Measurements from ENCODE around the gene DRGX.

DRGX gene

DNA sequence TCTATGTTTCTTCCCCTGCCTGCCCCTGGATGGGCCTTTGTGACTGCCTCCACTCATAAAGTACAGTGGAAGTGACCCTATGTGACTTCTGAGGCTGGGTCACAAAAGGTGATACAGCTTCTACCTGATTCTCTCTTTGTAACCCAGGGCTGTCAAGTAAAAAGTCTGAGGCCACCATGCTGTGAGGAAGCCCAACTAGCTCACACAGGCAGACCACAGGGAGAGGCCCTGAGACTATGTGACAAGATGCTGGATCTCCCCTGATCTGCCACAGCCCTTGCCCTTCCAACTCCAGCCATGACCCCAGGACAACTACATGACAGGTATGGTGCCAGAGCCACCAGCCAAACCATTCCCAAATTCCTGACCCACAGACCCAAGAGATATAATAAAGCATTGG lies 45.8 kb downstream of the DRGX start:
- Histone ChIP-seq H3K79me2 (ENCODE audit: control insufficient read depth, insufficient read depth, low read length, poor library complexity) (no peaks in the 10 kb centered on the region), H2BK120ac (ENCODE audit: insufficient read depth, low read length, poor library complexity) (no peak overlapping the region), H3K36me3 (ENCODE audit: control insufficient read depth in 1 of 2, insufficient read depth in 2 of 2, low read length in 2 of 2) (no peaks in the 10 kb centered on the region), H3K14ac (ENCODE audit: low read length) (no peak overlapping the region), H2AK5ac (ENCODE audit: low read length) (no peak overlapping the region), H3K27ac (ENCODE audit: low read depth, low read length) (no peak overlapping the region), H3K9ac (ENCODE audit: low read length) (no peak overlapping the region), H3K23ac (ENCODE audit: low read length) (no peak overlapping the region), H3K79me1 (ENCODE audit: low read length) (no peaks in the 10 kb centered on the region), H2BK5ac (ENCODE audit: low read depth, low read length, poor library complexity) (no peak overlapping the region), H3K4ac (ENCODE audit: low read depth, low read length) (no peak overlapping the region), H4K8ac (ENCODE audit: low read depth, low read length) (no peak overlapping the region), H3K18ac (ENCODE audit: low read length) (no peak overlapping the region), H4K12ac (ENCODE audit: low read depth, low read length) (no peak overlapping the region), H3K4me2 (ENCODE audit: low read length) (no peak overlapping the region), H3K27me3 (ENCODE audit: insufficient read depth, low read length) (no peaks in the 10 kb centered on the region), H3K9me3 (ENCODE audit: insufficient read depth, low read depth, low read length) (peaks cover 9% of the 10 kb centered on the region), H3K4me1 (ENCODE audit: control insufficient read depth in 1 of 2, insufficient read depth in 2 of 2, low read length in 2 of 2) (no peaks in the 10 kb centered on the region), H3K4me3 (ENCODE audit: low read depth, low read length) (no peak overlapping the region), H2AFZ (ENCODE audit: insufficient read depth, low read length, poor library complexity) (no peak overlapping the region), H2BK12ac (ENCODE audit: low read length) (no peak overlapping the region), H4K91ac (ENCODE audit: low read depth, low read length) (no peak overlapping the region)
- DNase-seq = no peak

DNA sequence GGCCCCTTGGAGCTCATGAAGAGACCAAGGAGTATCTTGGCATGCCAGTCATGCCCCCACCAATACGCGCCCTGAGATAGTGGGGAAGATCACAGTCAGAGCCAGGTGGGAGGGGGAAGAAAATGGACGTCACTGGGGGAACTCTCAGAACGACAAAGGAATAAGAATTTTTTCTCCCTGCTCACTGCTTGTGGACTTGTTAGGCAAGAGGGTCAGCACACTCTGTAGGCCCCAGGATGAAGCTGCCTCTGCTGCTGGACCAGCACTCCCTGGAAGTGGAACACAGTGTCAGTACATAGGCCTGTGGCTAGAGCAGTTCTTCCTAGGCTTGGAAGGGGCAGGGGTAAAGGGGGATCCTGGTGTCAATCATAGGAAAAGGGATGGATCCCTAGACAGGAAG lies 46.5 kb downstream of the DRGX start:
- no peak overlapping the region for H3K14ac ChIP-seq (ENCODE audit: low read length)
- no peaks in the 10 kb centered on the region for H3K79me1 ChIP-seq (ENCODE audit: low read length)
- H3K36me3 ChIP-seq (ENCODE audit: control insufficient read depth in 1 of 2, insufficient read depth in 2 of 2, low read length in 2 of 2) = no peaks in the 10 kb centered on the region
- no peak overlapping the region for H4K12ac ChIP-seq (ENCODE audit: low read depth, low read length)
- H3K4ac ChIP-seq (ENCODE audit: low read depth, low read length) = no peak overlapping the region
- no peaks in the 10 kb centered on the region for H3K4me1 ChIP-seq (ENCODE audit: control insufficient read depth in 1 of 2, insufficient read depth in 2 of 2, low read length in 2 of 2)
- no peak overlapping the region for H3K4me2 ChIP-seq (ENCODE audit: low read length)
- H2AK5ac ChIP-seq (ENCODE audit: low read length) = no peak overlapping the region
- H3K27me3 ChIP-seq (ENCODE audit: insufficient read depth, low read length) = no peaks in the 10 kb centered on the region
- no peaks in the 10 kb centered on the region for H3K79me2 ChIP-seq (ENCODE audit: control insufficient read depth, insufficient read depth, low read length, poor library complexity)
- no peak overlapping the region for H2BK12ac ChIP-seq (ENCODE audit: low read length)
- H3K18ac ChIP-seq (ENCODE audit: low read length) = no peak overlapping the region
- DNase-seq = no peak
- no peak overlapping the region for H3K4me3 ChIP-seq (ENCODE audit: low read depth, low read length)
- no peak overlapping the region for H3K27ac ChIP-seq (ENCODE audit: low read depth, low read length)
- no peak overlapping the region for H2BK120ac ChIP-seq (ENCODE audit: insufficient read depth, low read length, poor library complexity)
- H2AFZ ChIP-seq (ENCODE audit: insufficient read depth, low read length, poor library complexity) = no peak overlapping the region
- peaks cover 9% of the 10 kb centered on the region for H3K9me3 ChIP-seq (ENCODE audit: insufficient read depth, low read depth, low read length)
- no peak overlapping the region for H4K8ac ChIP-seq (ENCODE audit: low read depth, low read length)
- H4K91ac ChIP-seq (ENCODE audit: low read depth, low read length) = no peak overlapping the region
- no peak overlapping the region for H3K9ac ChIP-seq (ENCODE audit: low read length)
- WGBS (ENCODE audit: extremely low coverage, insufficient coverage, insufficient read length) = no CpG with 5 or more reads among the region's 4 CpGs
- no peak overlapping the region for H3K23ac ChIP-seq (ENCODE audit: low read length)
- no peak overlapping the region for H2BK5ac ChIP-seq (ENCODE audit: low read depth, low read length, poor library complexity)

DNA sequence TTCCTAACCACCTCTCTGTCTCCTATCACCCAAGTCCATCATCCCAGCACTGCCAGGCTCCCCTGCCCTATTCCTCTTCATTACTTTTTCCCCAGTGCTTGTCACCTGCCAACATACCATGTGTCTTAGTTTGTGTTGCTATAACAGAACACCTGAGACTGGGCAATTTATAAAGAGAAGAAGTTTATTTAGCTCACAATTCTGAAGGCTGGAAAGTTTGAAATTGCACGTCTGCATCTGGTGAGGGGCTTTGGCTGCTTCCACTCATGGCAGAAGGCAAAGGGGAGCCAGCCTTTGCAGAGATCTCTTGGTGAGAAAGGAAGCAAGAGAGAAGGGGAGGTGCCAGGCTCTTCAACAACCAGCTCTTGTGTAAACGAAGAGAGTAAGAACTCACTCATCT lies 47.3 kb downstream of the DRGX start:
- Histone ChIP-seq H3K4ac (ENCODE audit: low read depth, low read length) (no peak overlapping the region), H3K23ac (ENCODE audit: low read length) (no peak overlapping the region), H3K79me2 (ENCODE audit: control insufficient read depth, insufficient read depth, low read length, poor library complexity) (no peaks in the 10 kb centered on the region), H2BK5ac (ENCODE audit: low read depth, low read length, poor library complexity) (no peak overlapping the region), H3K4me1 (ENCODE audit: control insufficient read depth in 1 of 2, insufficient read depth in 2 of 2, low read length in 2 of 2) (no peaks in the 10 kb centered on the region), H2AFZ (ENCODE audit: insufficient read depth, low read length, poor library complexity) (no peak overlapping the region), H3K79me1 (ENCODE audit: low read length) (no peaks in the 10 kb centered on the region), H3K9me3 (ENCODE audit: insufficient read depth, low read depth, low read length) (peaks cover 9% of the 10 kb centered on the region), H3K18ac (ENCODE audit: low read length) (no peak overlapping the region), H3K14ac (ENCODE audit: low read length) (no peak overlapping the region), H2BK12ac (ENCODE audit: low read length) (no peak overlapping the region), H4K8ac (ENCODE audit: low read depth, low read length) (no peak overlapping the region), H3K27me3 (ENCODE audit: insufficient read depth, low read length) (no peaks in the 10 kb centered on the region), H3K4me3 (ENCODE audit: low read depth, low read length) (no peak overlapping the region), H2BK120ac (ENCODE audit: insufficient read depth, low read length, poor library complexity) (no peak overlapping the region), H4K12ac (ENCODE audit: low read depth, low read length) (no peak overlapping the region), H4K91ac (ENCODE audit: low read depth, low read length) (no peak overlapping the region), H3K9ac (ENCODE audit: low read length) (no peak overlapping the region), H3K4me2 (ENCODE audit: low read length) (no peak overlapping the region), H2AK5ac (ENCODE audit: low read length) (no peak overlapping the region), H3K27ac (ENCODE audit: low read depth, low read length) (no peak overlapping the region), H3K36me3 (ENCODE audit: control insufficient read depth in 1 of 2, insufficient read depth in 2 of 2, low read length in 2 of 2) (no peaks in the 10 kb centered on the region)
- WGBS (ENCODE audit: extremely low coverage, insufficient coverage, insufficient read length) = no CpG with 5 or more reads among the region's 2 CpGs
- DNase-seq = no peak

DNA sequence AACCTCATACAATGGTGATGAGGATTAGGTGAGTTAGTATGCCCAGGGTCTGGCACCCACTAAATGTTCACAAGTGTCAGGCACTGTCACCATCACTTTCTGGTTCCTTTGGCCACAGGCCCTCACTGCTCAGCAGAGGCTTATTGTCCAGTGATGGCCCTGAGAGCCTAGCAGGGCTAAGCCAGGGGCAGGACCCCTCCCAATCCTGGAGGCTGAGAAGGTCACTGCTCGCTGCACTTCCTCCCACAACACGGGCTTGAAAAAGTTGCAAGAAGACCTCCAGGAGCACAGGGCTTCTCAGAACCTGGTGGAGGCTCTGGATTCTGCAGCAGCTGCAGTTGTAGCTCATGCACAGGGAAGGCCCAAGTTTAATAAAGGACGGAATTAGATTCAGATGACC lies 48.1 kb downstream of the DRGX start:
- H2BK12ac ChIP-seq (ENCODE audit: low read length) = no peak overlapping the region
- H3K4me2 ChIP-seq (ENCODE audit: low read length) = no peak overlapping the region
- H3K4me1 ChIP-seq (ENCODE audit: control insufficient read depth in 1 of 2, insufficient read depth in 2 of 2, low read length in 2 of 2) = no peaks in the 10 kb centered on the region
- H3K9ac ChIP-seq (ENCODE audit: low read length) = no peak overlapping the region
- no peak overlapping the region for H3K18ac ChIP-seq (ENCODE audit: low read length)
- no peak overlapping the region for H2AK5ac ChIP-seq (ENCODE audit: low read length)
- no peaks in the 10 kb centered on the region for H3K79me1 ChIP-seq (ENCODE audit: low read length)
- no peak overlapping the region for H3K4me3 ChIP-seq (ENCODE audit: low read depth, low read length)
- no peaks in the 10 kb centered on the region for H3K36me3 ChIP-seq (ENCODE audit: control insufficient read depth in 1 of 2, insufficient read depth in 2 of 2, low read length in 2 of 2)
- no peak for DNase-seq
- no CpG with 5 or more reads among the region's 3 CpGs for WGBS (ENCODE audit: extremely low coverage, insufficient coverage, insufficient read length)
- no peak overlapping the region for H3K27ac ChIP-seq (ENCODE audit: low read depth, low read length)
- no peak overlapping the region for H3K14ac ChIP-seq (ENCODE audit: low read length)
- H2AFZ ChIP-seq (ENCODE audit: insufficient read depth, low read length, poor library complexity) = no peak overlapping the region
- H3K23ac ChIP-seq (ENCODE audit: low read length) = no peak overlapping the region
- H2BK120ac ChIP-seq (ENCODE audit: insufficient read depth, low read length, poor library complexity) = no peak overlapping the region
- no peak overlapping the region for H4K91ac ChIP-seq (ENCODE audit: low read depth, low read length)
- no peaks in the 10 kb centered on the region for H3K79me2 ChIP-seq (ENCODE audit: control insufficient read depth, insufficient read depth, low read length, poor library complexity)
- no peak overlapping the region for H4K8ac ChIP-seq (ENCODE audit: low read depth, low read length)
- H4K12ac ChIP-seq (ENCODE audit: low read depth, low read length) = no peak overlapping the region
- H3K27me3 ChIP-seq (ENCODE audit: insufficient read depth, low read length) = no peaks in the 10 kb centered on the region
- H3K9me3 ChIP-seq (ENCODE audit: insufficient read depth, low read depth, low read length) = peaks cover 9% of the 10 kb centered on the region
- no peak overlapping the region for H2BK5ac ChIP-seq (ENCODE audit: low read depth, low read length, poor library complexity)
- no peak overlapping the region for H3K4ac ChIP-seq (ENCODE audit: low read depth, low read length)

DNA sequence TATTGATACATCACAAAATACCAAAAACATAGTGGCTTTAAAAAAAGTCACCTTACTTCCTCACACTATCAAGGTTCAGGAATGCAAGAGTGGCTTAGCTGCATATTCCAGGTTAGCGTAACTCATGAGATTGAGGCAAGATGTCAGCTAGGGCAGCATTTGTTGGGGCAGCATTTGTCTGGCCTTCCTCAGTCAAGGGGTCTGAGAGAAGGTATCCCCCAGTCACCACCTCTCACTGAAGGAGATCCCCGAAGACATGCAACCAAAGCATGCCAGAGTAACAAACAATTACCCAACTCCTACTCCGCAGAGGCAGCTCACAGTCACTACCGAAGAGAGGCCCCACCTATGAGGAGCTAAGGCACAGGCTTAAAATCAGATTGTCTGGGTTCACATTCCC lies 48.5 kb downstream of the DRGX start:
- WGBS (ENCODE audit: extremely low coverage, insufficient coverage, insufficient read length) = no CpG with 5 or more reads among the region's 4 CpGs
- Histone ChIP-seq H2AFZ (ENCODE audit: insufficient read depth, low read length, poor library complexity) (no peak overlapping the region), H3K9ac (ENCODE audit: low read length) (no peak overlapping the region), H3K27me3 (ENCODE audit: insufficient read depth, low read length) (no peaks in the 10 kb centered on the region), H3K18ac (ENCODE audit: low read length) (no peak overlapping the region), H2AK5ac (ENCODE audit: low read length) (no peak overlapping the region), H4K12ac (ENCODE audit: low read depth, low read length) (no peak overlapping the region), H3K4me2 (ENCODE audit: low read length) (no peak overlapping the region), H3K4me3 (ENCODE audit: low read depth, low read length) (no peak overlapping the region), H3K4ac (ENCODE audit: low read depth, low read length) (no peak overlapping the region), H2BK120ac (ENCODE audit: insufficient read depth, low read length, poor library complexity) (no peak overlapping the region), H3K14ac (ENCODE audit: low read length) (no peak overlapping the region), H3K4me1 (ENCODE audit: control insufficient read depth in 1 of 2, insufficient read depth in 2 of 2, low read length in 2 of 2) (no peaks in the 10 kb centered on the region), H3K79me2 (ENCODE audit: control insufficient read depth, insufficient read depth, low read length, poor library complexity) (no peaks in the 10 kb centered on the region), H3K36me3 (ENCODE audit: control insufficient read depth in 1 of 2, insufficient read depth in 2 of 2, low read length in 2 of 2) (no peaks in the 10 kb centered on the region), H4K8ac (ENCODE audit: low read depth, low read length) (no peak overlapping the region), H4K91ac (ENCODE audit: low read depth, low read length) (no peak overlapping the region), H3K9me3 (ENCODE audit: insufficient read depth, low read depth, low read length) (peaks cover 9% of the 10 kb centered on the region), H3K79me1 (ENCODE audit: low read length) (no peaks in the 10 kb centered on the region), H2BK12ac (ENCODE audit: low read length) (no peak overlapping the region), H3K27ac (ENCODE audit: low read depth, low read length) (no peak overlapping the region), H3K23ac (ENCODE audit: low read length) (no peak overlapping the region), H2BK5ac (ENCODE audit: low read depth, low read length, poor library complexity) (no peak overlapping the region)
- DNase-seq = no peak
